GM12878 (cell line): ENCODE results near the gene MATN1. TPM values are rescaled to one million over a fixed set of nuclear protein-coding genes. Genes with fewer than 3 reads are reported as not detected.
A peak's percentile ranks its signal among the peaks of the same experiment; 100 is the strongest.

ENCODE experiments used
- ATAC-seq: fragments of 200-7000 bp; cut with Tn5 transposase; 3 replicates; pipeline ENCODE4 v1.9.1; 2020; ENCODE audit warnings: mild to moderate bottlenecking, moderate library complexity
- BruUV-seq: library from RNA; stranded (reverse); fragments of 400-500 nt; replicated peaks from 2 replicates; lab custom pipeline; 2021; lab: Mats Ljungman, UMichigan
- CTCF ChIA-PET: fragments of 300-600 bp; sonication (Branson Sonifier 250); formaldehyde crosslinking; extraction: SDS; loops from one replicate; lab custom pipeline; 2021; ENCODE audit warnings: inconsistent platforms; lab: Yijun Ruan, JAX
- POLR2A ChIA-PET: fragments of 350-600 bp; formaldehyde crosslinking; extraction: SDS; loops from one replicate; lab custom pipeline; 2021; ENCODE audit warnings: inconsistent platforms; lab: Charles Lee
- RAD21 ChIA-PET: fragments of 300-600 bp; sonication (Branson Sonifier 250); formaldehyde crosslinking; loops from one replicate; lab custom pipeline; 2023; ENCODE audit warnings: antibody characterized with exemption; ENCODE audit not compliant: unreplicated experiment; lab: Charles Lee
- SMC1A ChIA-PET: fragments of 300-600 bp; sonication (Branson Sonifier 250); formaldehyde crosslinking; loops from one replicate; lab custom pipeline; 2023; ENCODE audit not compliant: unreplicated experiment, uncharacterized antibody; lab: Charles Lee
- DNase-seq: peaks from one replicate; pipeline ENCODE4 v3.0.0-alpha.2; 2011; ENCODE audit warnings: low read depth, low spot score
- FAIRE-seq: peaks from 3 replicates; lab custom pipeline; 2011; peaks lifted over from hg19 to GRCh38; lab: Jason Lieb, UNC
- H2AFZ ChIP-seq: 2 replicates; pipeline ENCODE4 v1.6.0; 2011; ENCODE audit warnings: low read depth, low read length, control low read depth; ENCODE audit not compliant: control insufficient read depth
- H3K27ac ChIP-seq: 2 replicates; pipeline ENCODE4 v1.5.1; 2011; ENCODE audit warnings: control low read depth; ENCODE audit not compliant: control insufficient read depth, insufficient read depth
- H3K27me3 ChIP-seq, 2 experiments: replicated peaks in 1 of 2; 2 replicates each; pipeline versions ENCODE4 v1.6.0 to v1.6.1; 2011; ENCODE audit warnings: low read length in 1 of 2; ENCODE audit not compliant: control insufficient read depth in 2 of 2, insufficient read depth in 2 of 2
- H3K36me3 ChIP-seq, 2 experiments: 2 replicates each; pipeline ENCODE4 v1.5.1; 2011; ENCODE audit warnings: low read length in 1 of 2; ENCODE audit not compliant: control insufficient read depth in 2 of 2, insufficient read depth in 2 of 2
- H3K4me1 ChIP-seq: 2 replicates; pipeline ENCODE4 v1.6.1; 2011; ENCODE audit warnings: mild to moderate bottlenecking, low read length, moderate library complexity, mixed read lengths; ENCODE audit not compliant: control insufficient read depth, insufficient read depth
- H3K4me2 ChIP-seq: 2 replicates; pipeline ENCODE4 v1.6.0; 2011; ENCODE audit warnings: control low read depth; ENCODE audit not compliant: control insufficient read depth, insufficient read depth
- H3K4me3 ChIP-seq: fragments of 200-600 bp; sonication (generic); 2 replicates; pipeline ENCODE4 v1.5.1; 2016
- H3K79me2 ChIP-seq: 2 replicates; pipeline ENCODE4 v1.6.0; 2011; ENCODE audit warnings: low read length; ENCODE audit not compliant: control insufficient read depth, insufficient read depth
- H3K9ac ChIP-seq: 2 replicates; pipeline ENCODE4 v1.8.0; 2011; ENCODE audit warnings: low read length, control low read depth, mixed read lengths; ENCODE audit not compliant: control insufficient read depth, insufficient read depth
- H3K9me3 ChIP-seq: replicated peaks from 3 replicates; pipeline ENCODE4 v1.5.1; 2011; ENCODE audit warnings: mild to moderate bottlenecking, low read length; ENCODE audit not compliant: control insufficient read depth, insufficient read depth
- H4K20me1 ChIP-seq: 2 replicates; pipeline ENCODE4 v1.6.0; 2011; ENCODE audit not compliant: control insufficient read depth, insufficient read depth
- ATF7 ChIP-seq: fragments of 450-650 bp; IDR thresholded peaks from 2 replicates; pipeline ENCODE4 v1.6.1; 2016; ENCODE audit warnings: low read depth, mild to moderate bottlenecking
- BCL11A ChIP-seq: IDR thresholded peaks from 2 replicates; pipeline ENCODE4 v1.6.1; 2011; ENCODE audit warnings: low read depth, low read length
- BHLHE40 ChIP-seq, 2 experiments: fragments of 450-650 bp in 1 of 2; IDR thresholded peaks; 2 replicates each; pipeline ENCODE4 v1.6.1; 2011 to 2017; ENCODE audit warnings: low read depth in 2 of 2, borderline replicate concordance in 1 of 2, improper control_type of control experiment in 1 of 2, low read length in 1 of 2, mild to moderate bottlenecking in 1 of 2
- CHD1 ChIP-seq: IDR thresholded peaks from 2 replicates; pipeline ENCODE4 v1.6.1; 2012; ENCODE audit warnings: low read depth, low read length, improper control_type of control experiment
- HDGF ChIP-seq: fragments of 450-650 bp; IDR thresholded peaks from 2 replicates; pipeline ENCODE4 v1.6.1; 2016; ENCODE audit warnings: antibody characterized with exemption
- IKZF2 ChIP-seq, 2 experiments: fragments of 450-650 bp; IDR thresholded peaks; 2 replicates each; pipeline ENCODE4 v1.6.1; 2017; ENCODE audit warnings: mild to moderate bottlenecking in 2 of 2, moderate library complexity in 2 of 2
- POLR2A ChIP-seq: IDR thresholded peaks from 2 replicates; pipeline ENCODE4 v1.6.1; 2011; ENCODE audit warnings: low read depth, mild to moderate bottlenecking, low read length
- RELB ChIP-seq: fragments of 450-650 bp; IDR thresholded peaks from 2 replicates; pipeline ENCODE4 v1.6.1; 2017; ENCODE audit warnings: low read depth, mild to moderate bottlenecking, moderate library complexity
- SPI1 ChIP-seq: IDR thresholded peaks from 2 replicates; pipeline ENCODE4 v1.6.1; 2011; ENCODE audit warnings: low read depth, mild to moderate bottlenecking, low read length, moderate library complexity, borderline replicate concordance; ENCODE audit not compliant: insufficient read depth
- TAF1 ChIP-seq: IDR thresholded peaks from 2 replicates; pipeline ENCODE4 v1.6.1; 2011; ENCODE audit warnings: mild to moderate bottlenecking, low read depth, low read length, borderline replicate concordance
- TARDBP ChIP-seq: IDR thresholded peaks from 2 replicates; pipeline ENCODE4 v1.6.1; 2016; ENCODE audit warnings: borderline replicate concordance
- TCF12 ChIP-seq: IDR thresholded peaks from 2 replicates; pipeline ENCODE4 v1.6.1; 2011; ENCODE audit warnings: low read depth, mild to moderate bottlenecking, low read length
- TCF3 ChIP-seq: IDR thresholded peaks from 2 replicates; pipeline ENCODE4 v1.6.1; 2012; ENCODE audit warnings: low read depth, mild to moderate bottlenecking, low read length, borderline replicate concordance; ENCODE audit not compliant: insufficient read depth
- WRNIP1 ChIP-seq: IDR thresholded peaks from 2 replicates; pipeline ENCODE4 v1.6.1; 2011; ENCODE audit warnings: low read depth, low read length, improper control_type of control experiment, borderline replicate concordance
- YY1 ChIP-seq: IDR thresholded peaks from 2 replicates; pipeline ENCODE4 v1.6.1; 2011; ENCODE audit warnings: low read depth, mild to moderate bottlenecking, low read length
- ZNF207 ChIP-seq: fragments of 450-650 bp; IDR thresholded peaks from 2 replicates; pipeline ENCODE4 v1.6.1; 2014; ENCODE audit warnings: antibody characterized with exemption, mild to moderate bottlenecking, borderline replicate concordance
- WGBS: methylation state at CpG from one replicate; pipeline ENCODE4 v1.1.6; 2016; ENCODE audit warnings: low lambda C conversion rate; ENCODE audit not compliant: insufficient replicate concordance, insufficient coverage; ENCODE audit errors: missing lambda C conversion rate; 5-methylcytosine and 5-hydroxymethylcytosine counted together
- in situ Hi-C: fragments of 300-500 bp; cut with MboI; formaldehyde crosslinking; loops from 9 replicates; pipeline ENCODE4 v1.14.3; 2018; ENCODE audit warnings: mixed read lengths
- intact Hi-C: fragments of 100-400 bp; cut with micrococcal nuclease; formaldehyde crosslinking; loops from one replicate; pipeline ENCODE4 v1.14.2; 2022; ENCODE audit not compliant: unreplicated experiment
- polyA plus RNA-seq, 11 experiments: library from polyadenylated mRNA; depleted of rRNA in 4 of 11; unstranded in 6 of 11; stranded (reverse) in 5 of 11; fragments of >200 nt; fragmentation: Nextera tagmentation in 4 of 11; fragmentation: Illumina TruSeq in 1 of 11; extraction: Ambion mirVana in 4 of 11; extraction: Trizol in 1 of 11; gene quantifications; 1 replicate in 1 of 11; 2 replicates in 10 of 11; pipeline versions ENCODE4 v1.2.1 to v1.2.3, GENCODE V29; 2011 to 2016; ENCODE audit warnings: inconsistent platforms in 2 of 11, missing spikeins in 2 of 11, low read depth in 1 of 11
- total RNA-seq, 4 experiments: library from RNA; depleted of rRNA in 3 of 4; stranded (reverse); fragments of >200 nt in 3 of 4; fragmentation: Illumina TruSeq in 1 of 4; extraction: Trizol in 1 of 4; gene quantifications; 2 replicates each; pipeline versions ENCODE4 v1.2.1 to v1.2.3, GENCODE V29; 2013 to 2021

MATN1 gene
- total and polyA plus RNA-seq, 10 of the 15 experiments (the other 5 are each of a cell fraction or from before 2014, with no cell fraction given): 0.04 to 0.50 (median 0.10) TPM; not detected in 1

- POLR2A ChIA-PET: interaction anchor here (0.6 to 22.5 kb wide), 6 partner anchors 14 to 1809 kb away, joined by 3 to 741 read pairs (median 28); partner anchors contain the start of gene LAPTM5
- 0 out of 2 replicates have a peak, but pooled peaks cover 3% of the 10 kb centered on the region for H4K20me1 ChIP-seq
Observed at GRCh38 chr1:30746212-30747032, 23.0 kb upstream of the MATN1 start.

More at GRCh38 chr1:30746212-30747032, 23.0 kb upstream of the MATN1 start:
- no peak for TF ChIP-seq ATF7
- TF ChIP-seq CHD1: 0 out of 2 replicates have a peak, but pooled peaks have one; percentile 45
- no peak for TF ChIP-seq SPI1
- 0 out of 2 replicates have a peak, but pooled peaks have one; percentile 30 for TF ChIP-seq BCL11A
- 0 out of 2 replicates have a peak, but pooled peaks have one; percentile 53 for TF ChIP-seq TCF12
- peak; percentile 26; the same call in 1 of the 2 replicates for TF ChIP-seq WRNIP1
- peak; percentile 56 for TF ChIP-seq POLR2A
- TF ChIP-seq TARDBP: no peak
- TF ChIP-seq HDGF: 0 out of 2 replicates have a peak, but pooled peaks have one; percentile 61
- TF ChIP-seq ZNF207: no peak
- TF ChIP-seq RELB: peak; percentile 56; the same call in 1 of the 2 replicates
- TF ChIP-seq TCF3: 0 out of 2 replicates have a peak, but pooled peaks have one; percentile 8
- 0 out of 4 replicates have a peak, but pooled peaks of 1 of the 2 experiments have one; percentile 12 for TF ChIP-seq IKZF2 (IDR thresholded peaks at IDR 0.05)
- TF ChIP-seq TAF1: no peak
- peak in 1 of 2 experiments; percentile 37; a peak in 2 of 4 replicates for TF ChIP-seq BHLHE40 (IDR thresholded peaks at IDR 0.05; ENCODE audit: borderline replicate concordance in 1 of 2, low read depth in 2 of 2, low read length in 1 of 2)
- TF ChIP-seq YY1: 0 out of 2 replicates have a peak, but pooled peaks have one; percentile 6
- RAD21 ChIA-PET: interaction anchor here (0.9 to 14.8 kb wide), 6 partner anchors 13 to 32 kb away, joined by 4 to 462 read pairs (median 47); partner anchors contain the start of gene LAPTM5
- H3K27ac ChIP-seq: peak overlapping the region; percentile 93
- H3K36me3 ChIP-seq: peaks cover 18 to 31% of the 10 kb centered on the region in 2 experiments
- DNase-seq: no peak
- H3K4me3 ChIP-seq: peak overlapping the region; percentile 98
- H3K27me3 ChIP-seq: no peaks in the 10 kb centered on the region
- no peak for FAIRE-seq
- intact Hi-C loops: no loop called here
- peak; percentile 6 for ATAC-seq
- no peaks in the 10 kb centered on the region for H3K9me3 ChIP-seq
- CTCF ChIA-PET: interaction anchor here (1.1 to 16.5 kb wide), 8 partner anchors 9 to 37 kb away, joined by 4 to 161 read pairs (median 45); partner anchors contain the start of genes LAPTM5 and MATN1
- WGBS: 18% methylated on average over 16 of the region's 16 CpGs
- SMC1A ChIA-PET: interaction anchor here (1.5 to 24.8 kb wide), 4 partner anchors 13 to 34 kb away, joined by 3 to 556 read pairs (median 344); partner anchors contain the start of genes LAPTM5 and MATN1
- in situ Hi-C loops: no loop called here
- peak overlapping the region; percentile 97 for H3K9ac ChIP-seq
- peaks cover 100% of the 10 kb centered on the region for H3K79me2 ChIP-seq
- H3K4me2 ChIP-seq: peak overlapping the region; percentile 75
- H2AFZ ChIP-seq: no peak overlapping the region
- H3K4me1 ChIP-seq: peaks cover 96% of the 10 kb centered on the region
- no TSS peak for BruUV-seq
